IMR-90 (cell line): ENCODE measurements around the gene CAMTA1. TPM values are rescaled to one million over a fixed set of nuclear protein-coding genes. Genes with fewer than 3 reads are reported as not detected.
A peak's percentile ranks its signal among the peaks of the same experiment; 100 is the strongest.

Experiments
- ATAC-seq: fragments of 200-7000 bp; cut with Tn5 transposase; 2 replicates; pipeline ENCODE4 v1.9.1; 2020; ENCODE audit warnings: low read depth, mild to moderate bottlenecking, moderate library complexity
- BruUV-seq: library from RNA; stranded (reverse); fragments of 400-500 nt; replicated peaks from 2 replicates; lab custom pipeline; 2021; lab: Mats Ljungman, UMichigan
- CTCF ChIA-PET: fragments of 300-600 bp; formaldehyde crosslinking; extraction: SDS; loops from one replicate; lab custom pipeline; 2021; ENCODE audit warnings: antibody characterized with exemption; lab: Yijun Ruan, JAX
- POLR2A ChIA-PET: fragments of 300-600 bp; sonication (Branson Sonifier 250); formaldehyde crosslinking; loops from one replicate; lab custom pipeline; 2022; ENCODE audit warnings: antibody characterized with exemption; ENCODE audit not compliant: unreplicated experiment; lab: Charles Lee
- DNase-seq: peaks from one replicate; pipeline ENCODE4 v3.0.0; 2013
- H2AFZ ChIP-seq: replicated peaks from 2 replicates; pipeline ENCODE3; 2013; ENCODE audit warnings: low read length, mild to moderate bottlenecking; ENCODE audit not compliant: poor library complexity
- H2AK5ac ChIP-seq: 2 replicates; pipeline ENCODE4 v1.6.1; 2013; ENCODE audit warnings: low read depth, low read length, inconsistent platforms
- H2AK9ac ChIP-seq: replicated peaks from 2 replicates; pipeline ENCODE3; 2013; ENCODE audit warnings: mild to moderate bottlenecking, low read depth, low read length, moderate library complexity; ENCODE audit not compliant: poor library complexity
- H2BK120ac ChIP-seq: 2 replicates; pipeline ENCODE4 v1.6.1; 2013; ENCODE audit warnings: low read depth, low read length, inconsistent platforms
- H2BK15ac ChIP-seq: 3 replicates; pipeline ENCODE4 v1.6.1; 2013; ENCODE audit warnings: low read depth, low read length, inconsistent platforms
- H2BK20ac ChIP-seq: 2 replicates; pipeline ENCODE4 v1.6.1; 2013; ENCODE audit warnings: low read depth, mild to moderate bottlenecking, inconsistent platforms, low read length, moderate library complexity
- H2BK5ac ChIP-seq: 2 replicates; pipeline ENCODE4 v1.6.1; 2013; ENCODE audit warnings: mild to moderate bottlenecking, low read depth, low read length, inconsistent platforms; ENCODE audit not compliant: poor library complexity, severe bottlenecking
- H3K14ac ChIP-seq: replicated peaks from 2 replicates; pipeline ENCODE4 v1.6.1; 2013; ENCODE audit warnings: low read depth, low read length, inconsistent platforms
- H3K18ac ChIP-seq: 2 replicates; pipeline ENCODE4 v1.6.1; 2013; ENCODE audit warnings: low read depth, low read length, control low read depth
- H3K23ac ChIP-seq: 2 replicates; pipeline ENCODE4 v1.6.1; 2013; ENCODE audit warnings: low read depth, low read length, inconsistent platforms
- H3K27ac ChIP-seq: 2 replicates; pipeline ENCODE4 v1.5.1; 2013; ENCODE audit warnings: mild to moderate bottlenecking, control low read depth, low read length; ENCODE audit not compliant: insufficient read depth
- H3K27me3 ChIP-seq: 2 replicates; pipeline ENCODE4 v1.6.1; 2013; ENCODE audit warnings: low read length; ENCODE audit not compliant: control insufficient read depth, insufficient read depth
- H3K36me3 ChIP-seq: 2 replicates; pipeline ENCODE4 v1.6.1; 2013; ENCODE audit warnings: low read length, mixed read lengths; ENCODE audit not compliant: control insufficient read depth, insufficient read depth
- H3K4ac ChIP-seq: 2 replicates; pipeline ENCODE4 v1.6.1; 2013; ENCODE audit warnings: low read depth, low read length, inconsistent platforms
- H3K4me1 ChIP-seq: 2 replicates; pipeline ENCODE4 v1.6.1; 2013; ENCODE audit warnings: low read length, mixed read lengths; ENCODE audit not compliant: control insufficient read depth, insufficient read depth
- H3K4me2 ChIP-seq: 2 replicates; pipeline ENCODE4 v1.6.1; 2013; ENCODE audit warnings: low read depth, mild to moderate bottlenecking, control low read depth, low read length, moderate library complexity
- H3K4me3 ChIP-seq: 2 replicates; pipeline ENCODE4 v1.5.1; 2013; ENCODE audit warnings: low read depth, mild to moderate bottlenecking, control low read depth, low read length, moderate library complexity; ENCODE audit not compliant: insufficient read depth
- H3K56ac ChIP-seq: 2 replicates; pipeline ENCODE4 v1.6.1; 2013; ENCODE audit warnings: low read length, inconsistent platforms; ENCODE audit not compliant: insufficient read depth; ENCODE audit errors: extremely low read depth
- H3K79me1 ChIP-seq, 2 experiments: 2 replicates each; pipeline ENCODE4 v1.6.1; 2013; ENCODE audit warnings: low read length in 2 of 2, inconsistent platforms in 1 of 2, low read depth in 1 of 2
- H3K9ac ChIP-seq: 2 replicates; pipeline ENCODE4 v1.6.1; 2013; ENCODE audit warnings: low read depth, low read length, control low read depth
- H3K9me1 ChIP-seq: 2 replicates; pipeline ENCODE4 v1.6.1; 2013; ENCODE audit warnings: low read length, inconsistent platforms; ENCODE audit not compliant: insufficient read depth
- H3K9me3 ChIP-seq: 2 replicates; pipeline ENCODE4 v1.6.1; 2013; ENCODE audit warnings: low read length; ENCODE audit not compliant: control insufficient read depth, insufficient read depth
- H4K20me1 ChIP-seq: 2 replicates; pipeline ENCODE4 v1.6.1; 2013; ENCODE audit warnings: low read length, inconsistent platforms; ENCODE audit not compliant: insufficient read depth
- H4K5ac ChIP-seq: 2 replicates; pipeline ENCODE4 v1.6.1; 2013; ENCODE audit warnings: mild to moderate bottlenecking, low read depth, low read length, control low read depth
- H4K8ac ChIP-seq, 2 experiments: 2 replicates each; pipeline ENCODE4 v1.6.1; 2013; ENCODE audit warnings: low read depth in 2 of 2, low read length in 2 of 2, control low read depth in 1 of 2, inconsistent platforms in 1 of 2
- H4K91ac ChIP-seq: 2 replicates; pipeline ENCODE4 v1.6.1; 2013; ENCODE audit warnings: low read depth, low read length, inconsistent platforms; ENCODE audit not compliant: insufficient read depth
- BHLHE40 ChIP-seq: fragments of 150-350 bp; IDR thresholded peaks from 2 replicates; pipeline ENCODE4 v1.6.1; 2016; ENCODE audit warnings: mild to moderate bottlenecking, low read depth, low read length
- CEBPB ChIP-seq: IDR thresholded peaks from 2 replicates; pipeline ENCODE4 v1.6.1; 2012; ENCODE audit warnings: low read depth, low read length, improper control_type of control experiment
- CHD1 ChIP-seq: IDR thresholded peaks from 2 replicates; pipeline ENCODE4 v1.6.1; 2012; ENCODE audit warnings: low read depth, low read length, improper control_type of control experiment
- CTCF ChIP-seq: conservative IDR thresholded peaks from 2 replicates; pipeline ENCODE4 v1.5.1; 2012; ENCODE audit warnings: mild to moderate bottlenecking, low read depth, low read length, improper control_type of control experiment
- ELK1 ChIP-seq: fragments of 150-350 bp; IDR thresholded peaks from 2 replicates; pipeline ENCODE4 v1.6.1; 2016; ENCODE audit warnings: low read depth, mild to moderate bottlenecking, low read length, moderate library complexity, borderline replicate concordance
- FOS ChIP-seq: fragments of 150-350 bp; IDR thresholded peaks from 2 replicates; pipeline ENCODE4 v1.6.1; 2016; ENCODE audit warnings: low read depth, low read length
- MAFK ChIP-seq: IDR thresholded peaks from 2 replicates; pipeline ENCODE4 v1.6.1; 2012; ENCODE audit warnings: low read depth, low read length, improper control_type of control experiment
- MAZ ChIP-seq: IDR thresholded peaks from 2 replicates; pipeline ENCODE4 v1.6.1; 2012; ENCODE audit warnings: low read depth, mild to moderate bottlenecking, low read length, improper control_type of control experiment, moderate library complexity, borderline replicate concordance
- MXI1 ChIP-seq: IDR thresholded peaks from 2 replicates; pipeline ENCODE4 v1.6.1; 2012; ENCODE audit warnings: low read depth, mild to moderate bottlenecking, low read length, moderate library complexity, borderline replicate concordance
- NFE2L2 ChIP-seq: fragments of 150-350 bp; IDR thresholded peaks from 2 replicates; pipeline ENCODE4 v1.6.1; 2016; ENCODE audit warnings: low read depth, mild to moderate bottlenecking, low read length
- POLR2A ChIP-seq: IDR thresholded peaks from 2 replicates; pipeline ENCODE4 v1.6.1; 2012; ENCODE audit warnings: mild to moderate bottlenecking, low read depth, low read length
- RAD21 ChIP-seq: IDR thresholded peaks from 2 replicates; pipeline ENCODE4 v1.6.1; 2012; ENCODE audit warnings: low read length, improper control_type of control experiment
- RCOR1 ChIP-seq: IDR thresholded peaks from 2 replicates; pipeline ENCODE4 v1.6.1; 2012; ENCODE audit warnings: mild to moderate bottlenecking, low read length, improper control_type of control experiment; ENCODE audit not compliant: insufficient replicate concordance
- RFX5 ChIP-seq: IDR thresholded peaks from 2 replicates; pipeline ENCODE4 v1.8.0; 2012; ENCODE audit warnings: low read depth, mild to moderate bottlenecking, low read length, moderate library complexity
- SMC3 ChIP-seq: fragments of 150-350 bp; IDR thresholded peaks from 2 replicates; pipeline ENCODE4 v1.6.1; 2016; ENCODE audit warnings: low read depth, mild to moderate bottlenecking, antibody characterized with exemption, low read length, moderate library complexity
- USF2 ChIP-seq: fragments of 150-350 bp; IDR thresholded peaks from 2 replicates; pipeline ENCODE4 v1.6.1; 2017; ENCODE audit warnings: mild to moderate bottlenecking, antibody characterized with exemption, low read length, low read depth
- WGBS, 2 experiments: methylation state at CpG; one replicate each; pipeline versions ENCODE4 v1.1.5 to v1.1.7; 2013; ENCODE audit warnings: missing lambda C conversion rate in 2 of 2; ENCODE audit not compliant: insufficient read length in 1 of 2; ENCODE audit errors: extremely low coverage in 2 of 2; 5-methylcytosine and 5-hydroxymethylcytosine counted together
- dilution Hi-C: fragments of 300-500 bp; cut with HindIII; formaldehyde crosslinking; loops from one replicate; pipeline ENCODE4 v1.14.3; 2018; ENCODE audit warnings: low sequenced_read_pairs; ENCODE audit not compliant: unreplicated experiment
- in situ Hi-C: fragments of 300-500 bp; cut with MboI; formaldehyde crosslinking; loops from 3 replicates; pipeline ENCODE4 v1.14.3; 2019; ENCODE audit warnings: low sequenced_read_pairs, inconsistent platforms, mixed read lengths
- intact Hi-C: fragments of 100-400 bp; cut with micrococcal nuclease; formaldehyde crosslinking; loops from 2 replicates; pipeline ENCODE4 v1.10.0; 2022
- polyA plus RNA-seq, 3 experiments: library from polyadenylated mRNA; depleted of rRNA; stranded (reverse); fragments of >200 nt; gene quantifications; 2 replicates each; pipeline ENCODE4 v1.2.3, GENCODE V29; 2012; ENCODE audit warnings: low replicate concordance in 1 of 3
- total RNA-seq: library from RNA; depleted of rRNA; stranded (reverse); fragments of >200 nt; gene quantifications from 2 replicates; pipeline ENCODE4 v1.2.3, GENCODE V29; 2012

CAMTA1 gene
- total and polyA plus RNA-seq, 2 of the 4 experiments (the other 2 are of a cell fraction) = 35.5 to 74.3 TPM

- Histone ChIP-seq H3K79me1 (no peaks in the 10 kb centered on the region), H3K36me3 (no peaks in the 10 kb centered on the region), H4K5ac (no peak overlapping the region), H3K27ac (no peak overlapping the region), H4K91ac (no peak overlapping the region), H3K9me3 (no peaks in the 10 kb centered on the region), H4K8ac (no peak overlapping the region), H3K18ac (no peak overlapping the region), H3K56ac (no peak overlapping the region), H2AFZ (no peak overlapping the region), H3K4ac (no peak overlapping the region), H2AK9ac (no peak overlapping the region), H2BK5ac (no peak overlapping the region), H2AK5ac (peak overlapping the region; percentile 8; the same call in 1 of the 2 replicates), H3K4me3 (no peak overlapping the region), H3K4me2 (no peak overlapping the region), H3K14ac (no peak overlapping the region), H3K9me1 (peaks cover 2% of the 10 kb centered on the region; the same call in 1 of the 2 replicates), H3K9ac (no peak overlapping the region), H2BK120ac (no peak overlapping the region), H2BK20ac (no peak overlapping the region), H3K27me3 (no peaks in the 10 kb centered on the region), H2BK15ac (no peak overlapping the region; the same call in 2 of the 3 replicates), H4K20me1 (no peaks in the 10 kb centered on the region), H3K23ac (no peak overlapping the region), H3K4me1 (no peaks in the 10 kb centered on the region)
- BruUV-seq = no TSS peak
- ChIA-PET POLR2A (no interaction called here), CTCF (no interaction called here)
- in situ Hi-C loops = no loop called here
- dilution Hi-C loops = no loop called here
- TF ChIP-seq POLR2A (no peak), FOS (no peak), ELK1 (no peak), MAFK (no peak), RCOR1 (no peak), RFX5 (no peak), NFE2L2 (no peak), SMC3 (no peak), MAZ (no peak), CHD1 (no peak), RAD21 (no peak), CEBPB (no peak), MXI1 (no peak), CTCF (no peak), BHLHE40 (no peak), USF2 (no peak)
- no peak for ATAC-seq
- intact Hi-C loops = no loop called here
- DNase-seq = no peak
- WGBS, 2 experiments = 76% methylated on average over 2 of the region's 5 CpGs; no CpG with 5 or more reads in 1 of the 2 experiments
Observed at GRCh38 chr1:7408771-7409150, 623.5 kb downstream of the CAMTA1 start.
